ENCODE results near the gene MERTK.

MERTK gene

GRCh38 chr2:112000399-112001135 lies 102.2 kb downstream of the MERTK start:
- 0 out of 2 replicates have a peak, but pooled peaks cover 4% of the 10 kb centered on the region for H3K36me3 ChIP-seq (ENCODE audit: insufficient read depth, low read length)
- H3K4me1 ChIP-seq (ENCODE audit: insufficient read depth, low read length) = no peaks in the 10 kb centered on the region
- H3K9me3 ChIP-seq (ENCODE audit: insufficient read depth, low read depth, low read length) = no peaks in the 10 kb centered on the region
- H3K27ac ChIP-seq (ENCODE audit: low read depth, low read length) = no peak overlapping the region
- WGBS = 94% methylated on average over 5 of the region's 5 CpGs
- H3K27me3 ChIP-seq (ENCODE audit: insufficient read depth, low read length) = no peaks in the 10 kb centered on the region
- H3K9ac ChIP-seq (ENCODE audit: low read depth, low read length) = no peak overlapping the region
- no peak overlapping the region for H3K4me3 ChIP-seq (ENCODE audit: low read length)

DNA sequence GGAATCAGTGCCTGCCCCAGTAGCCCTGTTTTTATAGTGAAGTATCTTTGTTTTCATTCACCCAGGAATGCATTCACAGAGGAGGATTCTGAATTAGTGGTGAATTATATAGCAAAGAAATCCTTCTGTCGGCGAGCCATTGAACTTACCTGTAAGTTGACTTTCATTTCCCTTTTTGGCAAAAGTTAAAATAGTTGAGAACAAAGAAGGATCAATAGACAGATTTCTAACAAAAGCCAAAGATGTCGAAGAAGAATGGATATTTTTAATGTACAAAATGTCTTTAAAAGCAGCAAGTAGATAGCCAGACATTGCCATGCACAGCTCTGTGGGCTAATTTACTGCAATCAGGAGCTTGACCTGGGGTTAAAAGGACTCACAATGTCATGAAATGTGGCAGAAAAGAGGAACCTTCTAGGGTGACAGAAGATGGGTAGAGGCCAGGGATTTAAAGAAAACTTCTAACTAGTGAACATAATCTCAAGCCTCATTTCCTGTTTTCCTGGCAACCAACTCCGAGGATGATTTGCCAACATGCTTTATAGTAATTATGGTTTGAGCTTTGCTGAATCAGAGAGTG lies 102.8 kb downstream of the MERTK start:
- H3K36me3 ChIP-seq (ENCODE audit: insufficient read depth, low read length) = 0 out of 2 replicates have a peak, but pooled peaks cover 4% of the 10 kb centered on the region
- H3K9ac ChIP-seq (ENCODE audit: low read depth, low read length) = no peak overlapping the region
- H3K9me3 ChIP-seq (ENCODE audit: insufficient read depth, low read depth, low read length) = no peaks in the 10 kb centered on the region
- WGBS = 97% methylated on average over 4 of the region's 4 CpGs
- H3K4me1 ChIP-seq (ENCODE audit: insufficient read depth, low read length) = no peaks in the 10 kb centered on the region
- H3K27ac ChIP-seq (ENCODE audit: low read depth, low read length) = no peak overlapping the region
- H3K4me3 ChIP-seq (ENCODE audit: low read length) = no peak overlapping the region
- H3K27me3 ChIP-seq (ENCODE audit: insufficient read depth, low read length) = no peaks in the 10 kb centered on the region

DNA sequence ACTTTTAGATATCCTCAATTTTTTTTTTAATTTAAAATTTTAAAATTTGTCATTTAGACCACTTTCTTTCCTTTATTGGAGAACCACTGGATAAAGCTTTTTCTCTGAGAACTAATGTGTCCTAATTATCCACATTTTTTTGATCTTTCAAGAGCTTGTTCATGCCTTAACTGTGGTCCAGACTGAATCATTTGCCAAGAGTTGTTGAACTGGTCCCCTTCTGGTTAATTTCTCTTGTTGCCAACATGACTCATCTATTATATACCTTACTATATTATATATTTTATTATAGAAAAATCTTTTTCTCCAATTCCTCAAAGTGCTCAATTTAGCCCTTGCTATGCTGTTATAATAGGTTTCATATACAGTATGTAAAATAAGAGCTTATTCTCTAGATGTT lies 103.5 kb downstream of the MERTK start:
- 0 out of 2 replicates have a peak, but pooled peaks cover 4% of the 10 kb centered on the region for H3K36me3 ChIP-seq (ENCODE audit: insufficient read depth, low read length)
- no peaks in the 10 kb centered on the region for H3K9me3 ChIP-seq (ENCODE audit: insufficient read depth, low read depth, low read length)
- H3K27me3 ChIP-seq (ENCODE audit: insufficient read depth, low read length) = no peaks in the 10 kb centered on the region
- H3K4me1 ChIP-seq (ENCODE audit: insufficient read depth, low read length) = no peaks in the 10 kb centered on the region
- H3K27ac ChIP-seq (ENCODE audit: low read depth, low read length) = no peak overlapping the region
- no peak overlapping the region for H3K9ac ChIP-seq (ENCODE audit: low read depth, low read length)
- H3K4me3 ChIP-seq (ENCODE audit: low read length) = no peak overlapping the region

DNA sequence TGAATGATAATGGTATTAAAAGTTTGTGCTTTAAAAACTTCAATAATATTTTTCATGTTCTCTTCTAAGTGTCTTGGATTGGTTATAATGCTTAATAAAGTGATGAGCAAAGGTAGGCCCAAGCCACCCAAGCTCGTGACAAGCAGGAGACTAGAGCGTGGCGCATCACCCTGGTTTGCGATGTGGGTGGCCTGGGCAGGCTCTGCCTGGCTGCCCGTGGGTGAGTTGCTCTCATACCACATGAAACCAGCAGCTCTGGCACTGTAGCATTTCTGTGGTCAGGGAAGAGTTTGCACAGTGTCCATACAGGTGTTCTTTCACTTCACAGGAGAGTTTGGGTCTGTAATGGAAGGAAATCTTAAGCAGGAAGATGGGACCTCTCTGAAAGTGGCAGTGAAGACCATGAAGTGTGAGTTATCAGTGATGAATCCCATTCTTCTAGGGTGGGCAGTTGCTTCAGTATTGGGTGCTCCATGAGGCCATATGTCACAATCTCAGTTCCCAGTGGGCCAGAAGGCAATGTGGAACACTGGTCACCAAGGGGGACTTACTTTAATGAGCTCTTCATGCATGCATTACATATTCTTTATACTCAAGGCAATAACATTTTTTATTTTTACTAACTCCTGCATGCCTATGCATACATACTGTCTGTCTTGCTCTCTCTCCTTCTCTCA lies 105.3 kb downstream of the MERTK start:
- no peaks in the 10 kb centered on the region for H3K27me3 ChIP-seq (ENCODE audit: insufficient read depth, low read length)
- H3K4me3 ChIP-seq (ENCODE audit: low read length) = no peak overlapping the region
- H3K36me3 ChIP-seq (ENCODE audit: insufficient read depth, low read length) = 0 out of 2 replicates have a peak, but pooled peaks cover 6% of the 10 kb centered on the region
- H3K4me1 ChIP-seq (ENCODE audit: insufficient read depth, low read length) = no peaks in the 10 kb centered on the region
- no peak overlapping the region for H3K9ac ChIP-seq (ENCODE audit: low read depth, low read length)
- H3K9me3 ChIP-seq (ENCODE audit: insufficient read depth, low read depth, low read length) = no peaks in the 10 kb centered on the region
- H3K27ac ChIP-seq (ENCODE audit: low read depth, low read length) = no peak overlapping the region
- WGBS = 87% methylated on average over 5 of the region's 5 CpGs

GRCh38 chr2:112004253-112004645 lies 105.8 kb downstream of the MERTK start:
- no peak overlapping the region for H3K9ac ChIP-seq (ENCODE audit: low read depth, low read length)
- 0 out of 2 replicates have a peak, but pooled peaks cover 7% of the 10 kb centered on the region for H3K36me3 ChIP-seq (ENCODE audit: insufficient read depth, low read length)
- no peaks in the 10 kb centered on the region for H3K27me3 ChIP-seq (ENCODE audit: insufficient read depth, low read length)
- no peak overlapping the region for H3K4me3 ChIP-seq (ENCODE audit: low read length)
- H3K27ac ChIP-seq (ENCODE audit: low read depth, low read length) = no peak overlapping the region
- no peaks in the 10 kb centered on the region for H3K9me3 ChIP-seq (ENCODE audit: insufficient read depth, low read depth, low read length)
- no peaks in the 10 kb centered on the region for H3K4me1 ChIP-seq (ENCODE audit: insufficient read depth, low read length)
- WGBS = 95% methylated on average over 5 of the region's 5 CpGs

- H3K4me1 ChIP-seq (ENCODE audit: insufficient read depth, low read length) = no peaks in the 10 kb centered on the region
- no peaks in the 10 kb centered on the region for H3K27me3 ChIP-seq (ENCODE audit: insufficient read depth, low read length)
- no peak overlapping the region for H3K27ac ChIP-seq (ENCODE audit: low read depth, low read length)
- peaks cover 7% of the 10 kb centered on the region; the same call in 1 of the 2 replicates for H3K36me3 ChIP-seq (ENCODE audit: insufficient read depth, low read length)
- 92% methylated on average over 5 of the region's 5 CpGs for WGBS
- H3K9me3 ChIP-seq (ENCODE audit: insufficient read depth, low read depth, low read length) = no peaks in the 10 kb centered on the region
- H3K9ac ChIP-seq (ENCODE audit: low read depth, low read length) = no peak overlapping the region
- H3K4me3 ChIP-seq (ENCODE audit: low read length) = no peak overlapping the region
These were observed 107.1 kb downstream of the MERTK start for GRCh38 chr2:112005406-112006075.

GRCh38 chr2:112006076-112006410 lies 107.6 kb downstream of the MERTK start:
- H3K27me3 ChIP-seq (ENCODE audit: insufficient read depth, low read length) = no peaks in the 10 kb centered on the region
- no peaks in the 10 kb centered on the region for H3K9me3 ChIP-seq (ENCODE audit: insufficient read depth, low read depth, low read length)
- H3K9ac ChIP-seq (ENCODE audit: low read depth, low read length) = no peak overlapping the region
- no peak overlapping the region for H3K27ac ChIP-seq (ENCODE audit: low read depth, low read length)
- no peaks in the 10 kb centered on the region for H3K4me1 ChIP-seq (ENCODE audit: insufficient read depth, low read length)
- peaks cover 7% of the 10 kb centered on the region; the same call in 1 of the 2 replicates for H3K36me3 ChIP-seq (ENCODE audit: insufficient read depth, low read length)
- H3K4me3 ChIP-seq (ENCODE audit: low read length) = no peak overlapping the region
- over 99% methylated on average over 3 of the region's 4 CpGs for WGBS

- Histone ChIP-seq H3K9me3 (ENCODE audit: insufficient read depth, low read depth, low read length) (no peaks in the 10 kb centered on the region), H3K4me1 (ENCODE audit: insufficient read depth, low read length) (no peaks in the 10 kb centered on the region), H3K4me3 (ENCODE audit: low read length) (no peak overlapping the region), H3K36me3 (ENCODE audit: insufficient read depth, low read length) (peaks cover 7% of the 10 kb centered on the region; the same call in 1 of the 2 replicates), H3K27ac (ENCODE audit: low read depth, low read length) (no peak overlapping the region), H3K27me3 (ENCODE audit: insufficient read depth, low read length) (no peaks in the 10 kb centered on the region), H3K9ac (ENCODE audit: low read depth, low read length) (no peak overlapping the region)
- 94% methylated on average over 2 of the region's 2 CpGs for WGBS
These were observed 109.1 kb downstream of the MERTK start for GRCh38 chr2:112007493-112007892.

DNA sequence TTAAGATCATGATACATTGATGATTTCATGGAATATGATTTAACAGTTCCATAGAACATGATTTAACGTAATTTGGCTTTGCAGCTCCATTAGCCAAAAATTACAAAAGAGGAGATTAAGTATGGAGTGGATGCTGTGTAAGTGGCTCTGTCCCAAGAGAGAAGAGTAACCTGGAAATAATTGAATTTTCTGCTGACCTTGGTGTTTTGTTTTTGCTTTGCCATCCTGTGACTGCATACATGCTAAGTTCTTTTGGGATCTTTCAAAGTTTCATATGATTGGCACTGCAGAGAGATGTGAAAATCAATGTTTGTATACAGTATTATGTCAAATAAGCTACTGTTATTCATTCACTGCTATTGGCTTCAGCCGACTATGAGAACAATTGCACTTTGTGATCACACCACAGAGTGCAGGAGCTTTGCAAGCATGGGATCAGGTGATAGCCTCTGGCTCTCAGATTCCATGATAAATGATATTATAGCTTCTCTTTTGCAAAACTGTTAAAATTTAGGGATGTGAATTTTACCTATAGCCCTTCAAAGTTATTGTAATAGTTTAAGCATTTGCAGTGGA lies 110.6 kb downstream of the MERTK start:
- Histone ChIP-seq H3K4me3 (ENCODE audit: low read length) (no peak overlapping the region), H3K9me3 (ENCODE audit: insufficient read depth, low read depth, low read length) (no peaks in the 10 kb centered on the region), H3K9ac (ENCODE audit: low read depth, low read length) (no peak overlapping the region), H3K36me3 (ENCODE audit: insufficient read depth, low read length) (peaks cover 6% of the 10 kb centered on the region; the same call in 1 of the 2 replicates), H3K27me3 (ENCODE audit: insufficient read depth, low read length) (no peaks in the 10 kb centered on the region), H3K27ac (ENCODE audit: low read depth, low read length) (no peak overlapping the region), H3K4me1 (ENCODE audit: insufficient read depth, low read length) (no peaks in the 10 kb centered on the region)
- whole genome bisulfite sequencing = 93% methylated on average over 2 of the region's 2 CpGs

GRCh38 chr2:112010751-112011150 lies 112.3 kb downstream of the MERTK start:
- H3K9ac ChIP-seq (ENCODE audit: low read depth, low read length) = no peak overlapping the region
- no peak overlapping the region for H3K27ac ChIP-seq (ENCODE audit: low read depth, low read length)
- 94% methylated on average over 10 of the region's 10 CpGs for WGBS
- H3K4me3 ChIP-seq (ENCODE audit: low read length) = no peak overlapping the region
- no peaks in the 10 kb centered on the region for H3K9me3 ChIP-seq (ENCODE audit: insufficient read depth, low read depth, low read length)
- H3K27me3 ChIP-seq (ENCODE audit: insufficient read depth, low read length) = no peaks in the 10 kb centered on the region
- H3K4me1 ChIP-seq (ENCODE audit: insufficient read depth, low read length) = no peaks in the 10 kb centered on the region
- H3K36me3 ChIP-seq (ENCODE audit: insufficient read depth, low read length) = peaks cover 6% of the 10 kb centered on the region; the same call in 1 of the 2 replicates
